Stimulated activated CD4-positive, alpha-beta T cell treated with anti-CD3 and anti-CD28 coated beads, Interleukin-15, amount 100 ng/mL, for 24 hours (primary cell): ENCODE measurements around the gene ZNF22.
A peak's percentile ranks its signal among the peaks of the same experiment; 100 is the strongest.

Experiments
- DNase-seq: peaks from one replicate; pipeline ENCODE4 v3.0.0-alpha.2; 2020

The ZNF22 gene

GRCh38 chr10:44978213-44978569, 22.5 kb upstream of the ZNF22 start:
- DNase-seq: no peak

DNA sequence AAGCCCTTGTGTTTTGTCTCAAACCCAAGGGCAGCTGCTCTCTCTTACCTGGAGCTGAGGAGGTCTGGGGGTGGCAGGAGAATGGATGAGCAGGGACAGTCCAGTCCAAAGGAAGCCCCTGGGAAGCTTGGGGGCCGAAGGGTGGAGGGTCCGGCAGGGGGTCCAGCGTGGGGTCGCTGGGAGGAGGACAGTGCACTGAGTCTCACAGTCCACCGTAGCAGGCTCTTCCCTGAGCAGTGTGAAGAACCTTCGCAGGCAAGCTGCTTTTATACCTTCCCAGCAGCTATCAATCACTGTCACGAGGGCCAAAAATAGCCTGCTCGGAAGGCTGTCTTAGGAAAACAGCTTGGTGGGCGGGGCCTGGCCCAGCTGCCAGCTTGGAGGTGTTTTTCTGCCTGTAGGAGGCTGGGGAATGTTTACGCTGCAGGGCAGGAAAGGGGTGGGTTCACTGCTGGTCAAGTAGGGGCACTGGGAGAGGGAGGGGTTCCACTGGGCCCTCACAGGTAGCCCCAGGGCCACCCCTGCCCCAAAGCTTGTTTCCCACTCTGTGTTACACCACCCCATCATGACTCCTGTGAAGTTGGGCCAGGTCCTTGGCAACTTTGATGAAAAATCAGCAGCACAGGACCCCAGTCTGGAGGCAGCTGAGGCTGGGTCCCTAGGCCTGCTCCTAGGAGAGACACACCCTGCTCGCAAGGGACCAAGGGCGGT, 22.0 kb upstream of the ZNF22 start, which contains the start of gene DEPP1:
Gene DEPP1 (minus strand): TSS at position 240 of the 711 bp plus-strand sequence. CDS start 779 bp downstream, outside the sequence.
- DNase-seq: peak; percentile 36

- DNase-seq: no peak
Observed at GRCh38 chr10:44979281-44980191, 21.2 kb upstream of the ZNF22 start.

GRCh38 chr10:44980309-44981171, 20.2 kb upstream of the ZNF22 start:
- DNase-seq: no peak

DNA sequence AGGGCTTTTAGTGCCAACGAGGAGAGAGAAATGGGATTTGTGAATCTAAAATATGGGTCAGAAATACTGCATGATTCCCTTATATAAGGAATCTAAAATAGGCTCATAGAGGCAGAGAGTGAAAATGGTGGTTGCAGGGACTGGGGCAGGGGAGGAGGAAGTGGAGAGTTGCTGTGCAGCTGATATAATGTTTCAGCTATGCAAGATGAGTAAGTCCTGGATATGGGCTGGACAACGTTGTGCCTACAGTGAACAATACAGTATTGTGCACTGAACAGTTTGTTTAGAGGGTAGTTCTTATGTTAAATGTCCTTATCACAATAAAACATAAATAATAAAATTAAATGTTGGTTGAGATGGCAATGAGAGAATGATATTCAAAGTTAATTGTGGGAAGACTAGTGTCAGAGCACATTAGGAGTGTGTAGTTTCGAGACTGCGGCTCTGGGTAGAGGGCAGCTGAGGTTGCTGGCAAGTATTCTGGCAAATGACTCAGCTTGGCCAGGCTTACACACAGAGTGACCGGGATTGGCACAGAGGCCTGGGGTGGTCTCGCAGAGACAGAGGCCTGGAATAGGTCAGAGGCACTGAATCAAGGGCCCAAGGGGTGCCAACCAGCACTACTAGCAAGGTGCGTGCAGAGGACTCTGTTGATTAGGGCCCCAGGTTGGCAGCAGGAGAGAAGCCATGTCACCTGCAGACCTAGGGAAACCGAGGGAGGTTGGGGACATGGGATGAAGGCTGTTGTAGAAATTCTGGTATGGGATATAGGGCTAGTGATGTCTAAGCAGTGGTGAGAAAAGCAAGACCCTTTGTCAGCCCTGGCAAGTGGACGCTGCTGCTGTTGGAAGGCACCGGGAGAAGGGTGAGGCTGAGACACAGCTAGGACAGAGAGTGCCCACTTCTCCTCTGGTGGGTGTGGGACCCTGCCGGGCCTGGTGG, 19.3 kb upstream of the ZNF22 start:
- DNase-seq: no peak

DNA sequence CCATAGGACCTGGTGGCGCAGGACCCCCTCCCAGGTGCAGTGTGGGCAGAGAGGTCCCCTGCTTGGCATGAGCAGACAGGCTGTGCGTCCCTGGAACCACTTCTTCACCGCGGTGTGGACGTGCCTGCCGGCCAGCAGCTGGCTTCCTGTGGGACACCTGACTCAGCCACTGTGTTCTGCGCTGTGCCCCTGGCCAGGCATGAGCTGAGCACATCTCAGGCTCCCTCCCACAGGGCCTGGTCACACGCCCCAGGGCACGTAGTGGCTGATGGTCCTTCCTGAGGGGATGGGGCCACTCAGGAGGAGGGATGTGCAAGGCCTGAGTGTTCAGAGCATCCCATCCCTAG, 18.6 kb upstream of the ZNF22 start:
- DNase-seq: no peak

GRCh38 chr10:44982496-44982895, 18.2 kb upstream of the ZNF22 start:
- DNase-seq: no peak

DNA sequence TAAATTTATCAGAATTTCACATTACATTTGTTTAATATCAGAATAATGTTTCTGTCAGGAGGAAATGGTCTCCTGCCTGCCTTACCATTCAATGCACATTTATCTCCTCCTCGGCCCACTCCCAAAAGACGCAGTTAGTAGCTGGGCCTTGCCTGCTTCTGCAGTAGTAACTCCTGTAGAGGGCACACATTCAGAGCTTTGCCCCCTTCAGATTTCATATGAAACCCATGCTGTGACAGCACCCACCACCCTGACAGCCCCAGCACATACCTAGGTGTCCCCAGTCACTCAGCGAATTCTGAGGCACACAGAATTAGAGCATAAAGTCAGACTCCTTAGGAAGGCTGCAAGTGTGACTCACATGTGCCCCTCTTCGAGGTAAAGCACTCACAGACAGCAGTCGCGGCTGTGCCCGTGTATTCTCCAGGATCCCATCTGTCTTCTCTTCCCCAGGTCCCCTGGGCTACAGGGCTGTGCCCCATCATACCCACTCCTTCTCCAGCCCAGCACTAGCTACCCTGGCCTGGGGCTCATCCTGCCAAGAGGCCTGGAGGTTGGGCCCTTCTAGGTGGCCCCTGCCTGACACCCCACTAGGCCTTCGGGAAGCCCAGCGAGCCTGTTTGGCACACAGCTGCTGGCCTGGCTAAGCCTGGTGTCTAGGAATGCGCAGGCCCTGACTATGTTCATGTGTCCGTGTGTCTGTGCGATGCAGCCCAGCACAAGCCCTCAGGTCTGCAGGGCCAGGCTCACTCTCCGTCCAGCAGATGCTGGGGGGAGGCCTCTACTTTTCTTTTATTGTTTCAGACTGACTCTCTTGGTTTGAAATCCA, 17.4 kb upstream of the ZNF22 start:
- DNase-seq: no peak

GRCh38 chr10:44983895-44984278, 16.8 kb upstream of the ZNF22 start:
- DNase-seq: no peak

DNA sequence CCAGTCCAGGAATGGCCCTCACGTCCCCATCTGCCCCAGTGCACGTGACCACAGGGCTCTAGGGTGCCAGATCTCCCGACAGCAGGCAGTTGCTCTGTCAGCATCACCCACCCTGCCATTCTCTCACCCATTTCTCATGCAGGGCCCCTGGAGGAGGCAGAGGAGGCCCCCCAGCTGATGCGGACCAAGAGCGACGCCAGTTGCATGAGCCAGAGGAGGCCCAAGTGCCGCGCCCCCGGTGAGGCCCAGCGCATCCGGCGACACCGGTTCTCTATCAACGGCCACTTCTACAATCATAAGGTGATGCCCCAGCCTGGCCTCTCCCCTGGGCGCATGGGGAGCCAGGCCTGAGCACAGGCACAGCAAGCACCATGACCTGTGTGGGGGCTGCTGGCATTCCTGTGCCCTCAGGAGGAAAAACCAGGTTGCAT, 16.0 kb upstream of the ZNF22 start:
- DNase-seq: no peak

DNA sequence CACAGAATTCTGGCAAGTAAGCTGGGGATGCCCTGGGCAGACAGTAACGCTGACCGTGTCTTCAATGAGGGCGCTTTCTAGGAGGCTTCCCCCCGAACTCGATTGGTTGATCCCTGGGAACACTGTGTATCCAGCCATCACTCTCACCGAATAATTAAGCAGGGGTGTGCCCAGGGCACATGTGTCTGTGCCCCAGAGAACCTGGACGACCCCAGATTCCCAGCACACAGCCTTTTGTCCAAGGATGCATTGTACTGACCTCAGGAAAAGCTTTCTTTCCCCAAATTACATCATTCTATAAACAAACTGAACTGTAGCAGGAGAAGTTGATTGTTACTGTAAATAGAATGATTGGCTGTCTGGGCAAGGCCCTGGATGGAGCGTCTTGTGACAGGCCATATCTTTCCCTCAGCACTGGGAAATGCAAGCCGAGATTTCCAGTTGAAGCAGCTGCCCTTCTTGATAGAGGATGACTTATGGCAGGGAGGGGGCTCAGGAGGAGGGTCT, 15.5 kb upstream of the ZNF22 start:
- no peak for DNase-seq

GRCh38 chr10:44986179-44986578, 14.5 kb upstream of the ZNF22 start:
- DNase-seq: no peak

DNA sequence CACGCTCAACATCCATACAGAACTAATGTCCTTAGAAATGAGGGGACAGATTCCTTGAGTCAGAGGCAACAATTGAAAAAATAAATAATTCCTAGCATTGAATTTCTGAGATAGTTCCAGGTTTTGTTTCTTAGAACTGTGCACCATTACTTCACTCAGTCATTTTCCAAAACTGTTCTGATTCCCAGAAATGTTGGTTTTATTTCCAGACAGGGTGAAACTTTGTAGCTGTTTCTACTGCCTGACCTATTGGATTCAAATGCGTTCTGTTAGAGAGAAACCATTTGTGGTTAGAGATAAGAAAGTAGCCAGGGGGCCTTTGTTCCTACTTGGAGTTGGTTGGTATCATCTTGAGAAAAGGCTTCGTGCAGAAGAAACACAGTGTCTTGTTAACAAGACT, 14.1 kb upstream of the ZNF22 start:
- DNase-seq: no peak

DNA sequence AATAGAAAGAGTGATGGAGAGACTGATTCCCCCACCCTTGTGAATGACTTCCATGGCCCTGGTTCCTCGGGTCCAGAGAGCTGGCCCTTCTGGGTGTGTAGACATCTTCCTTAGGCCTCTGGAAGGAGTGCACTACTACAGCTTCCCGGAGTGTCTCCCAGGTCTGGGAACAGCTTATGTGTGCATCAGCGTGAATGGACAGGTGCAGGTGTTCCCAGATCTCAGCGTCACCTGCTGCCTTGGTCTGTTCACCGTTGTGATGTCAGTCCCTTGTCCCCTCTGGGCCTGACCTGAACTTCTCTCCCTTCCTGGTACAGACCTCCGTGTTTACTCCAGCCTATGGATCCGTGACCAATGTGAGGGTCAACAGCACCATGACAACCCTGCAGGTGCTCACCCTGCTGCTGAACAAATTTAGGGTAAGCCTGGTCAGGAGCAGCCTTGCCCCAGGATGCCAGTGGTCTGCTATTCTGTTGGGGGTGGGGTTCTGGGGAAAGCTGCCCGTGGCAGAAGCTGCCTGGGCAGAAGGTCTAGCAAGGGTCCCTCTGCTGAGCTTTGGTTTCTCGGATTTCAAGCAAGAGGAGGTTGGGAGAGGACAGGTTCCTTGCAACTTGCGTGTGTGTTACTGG, 11.7 kb upstream of the ZNF22 start:
- DNase-seq: no peak

- DNase-seq: no peak
Observed at GRCh38 chr10:44989597-44990301, 11.0 kb upstream of the ZNF22 start.

DNA sequence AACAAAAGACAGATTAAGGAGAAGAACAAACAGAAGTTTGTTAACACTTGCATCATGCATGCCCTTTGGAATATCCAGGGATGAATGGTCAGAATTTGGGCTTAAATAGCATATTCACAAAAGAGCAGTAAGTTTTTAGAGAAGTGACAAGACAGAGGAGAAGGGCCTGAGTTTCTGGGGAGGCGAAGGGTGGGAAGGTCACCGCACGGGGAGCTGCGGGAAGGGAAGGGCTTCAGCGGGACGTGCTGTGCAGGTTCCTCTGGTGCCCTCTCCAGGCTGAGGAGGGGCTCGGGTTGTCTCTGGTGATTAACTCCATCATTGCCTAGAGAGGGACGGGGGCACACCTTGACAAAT, 10.4 kb upstream of the ZNF22 start:
- DNase-seq: no peak

DNA sequence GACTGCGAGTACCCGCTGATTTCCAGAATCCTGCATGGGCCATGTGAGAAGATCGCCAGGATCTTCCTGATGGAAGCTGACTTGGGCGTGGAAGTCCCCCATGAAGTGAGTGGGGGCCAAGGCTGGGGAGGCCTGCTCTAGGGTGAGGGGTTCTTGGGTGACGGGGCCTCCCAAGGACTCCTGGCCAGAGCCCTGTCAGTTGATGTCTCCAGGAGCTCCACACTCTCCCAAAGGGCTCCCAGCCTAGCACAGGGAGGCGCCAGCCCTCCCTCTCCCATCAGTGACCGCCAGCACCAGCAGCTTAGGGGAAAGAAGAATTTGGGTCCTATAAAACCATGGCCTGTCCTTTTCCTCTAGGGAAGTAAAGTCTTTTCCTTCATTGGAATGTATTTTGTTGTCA, 9.8 kb upstream of the ZNF22 start:
- no peak for DNase-seq

DNA sequence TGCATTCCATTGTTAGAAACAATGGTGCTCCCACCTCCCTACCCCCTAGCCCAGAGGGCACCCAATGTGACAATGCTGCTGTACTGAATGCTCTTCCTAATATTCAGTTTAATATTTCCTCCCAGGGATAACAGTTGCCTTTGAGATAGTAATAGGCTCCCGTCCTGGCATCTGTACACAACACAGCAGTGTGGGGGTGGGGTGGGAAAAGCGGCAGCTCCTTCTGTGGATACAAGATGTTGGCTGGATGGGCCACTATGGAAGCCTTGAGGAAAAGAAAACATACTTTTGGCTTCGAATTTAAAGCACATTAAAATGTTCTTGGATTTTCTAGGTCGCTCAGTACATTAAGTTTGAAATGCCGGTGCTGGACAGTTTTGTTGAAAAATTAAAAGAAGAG, 9.2 kb upstream of the ZNF22 start:
- no peak for DNase-seq

DNA sequence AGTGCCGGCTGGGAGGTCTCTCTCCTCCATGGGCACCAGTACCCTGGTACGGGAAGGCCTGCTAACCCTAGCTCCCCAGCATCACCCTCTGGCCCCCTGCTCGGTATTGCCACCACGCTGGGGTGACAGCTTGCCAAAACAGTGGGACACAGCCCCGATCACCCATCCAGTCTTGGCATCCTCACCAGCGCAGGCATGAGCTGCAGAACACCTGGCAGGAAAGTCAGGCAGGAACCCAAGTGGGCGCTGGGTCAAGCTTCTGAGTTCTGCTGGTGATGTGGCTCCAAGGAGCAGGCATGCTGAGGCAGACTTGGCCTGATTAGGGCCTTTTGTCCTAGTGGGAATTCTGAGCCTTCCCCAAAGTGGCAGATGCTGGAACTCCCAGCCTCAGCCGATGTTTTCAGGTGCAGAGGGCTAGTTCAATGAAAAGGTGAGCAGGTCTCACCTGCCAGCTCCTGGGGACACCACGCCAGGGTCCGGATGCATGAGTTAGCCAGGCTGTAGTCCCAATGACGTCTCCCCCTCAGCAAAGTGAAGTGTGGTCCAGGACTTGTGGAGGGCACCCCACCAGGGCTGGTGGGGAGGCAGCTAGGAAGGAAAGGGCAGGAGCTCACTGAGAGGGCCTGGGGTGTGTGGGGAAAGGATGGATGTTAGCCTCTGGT, 8.5 kb upstream of the ZNF22 start:
- DNase-seq: no peak
